HFFc6 (cell line): ENCODE results near the gene CLDN9. TPM values are rescaled to one million over a fixed set of nuclear protein-coding genes. Genes with fewer than 3 reads are reported as not detected.
A peak's percentile ranks its signal among the peaks of the same experiment; 100 is the strongest.

Experiments
- DNase-seq: peaks from one replicate; pipeline ENCODE4 v3.0.0-alpha.2; 2018
- H3K27ac Mint-ChIP-seq: 2 replicates; pipeline ENCODE4 v1.8.0; 2020; ENCODE audit warnings: mild to moderate bottlenecking, mixed read lengths
- H3K27me3 Mint-ChIP-seq: 2 replicates; pipeline ENCODE4 v1.8.0; 2021; ENCODE audit warnings: mild to moderate bottlenecking, moderate library complexity, mixed read lengths; ENCODE audit not compliant: insufficient read depth
- H3K36me3 Mint-ChIP-seq: 2 replicates; pipeline ENCODE4 v1.8.0; 2021; ENCODE audit warnings: low read depth, mixed read lengths
- H3K4me1 Mint-ChIP-seq: 2 replicates; pipeline ENCODE4 v1.8.0; 2020; ENCODE audit warnings: low read depth, mixed read lengths
- H3K4me3 Mint-ChIP-seq: 2 replicates; pipeline ENCODE4 v1.8.0; 2020; ENCODE audit warnings: mild to moderate bottlenecking, moderate library complexity, mixed read lengths
- H3K9me3 Mint-ChIP-seq: 2 replicates; pipeline ENCODE4 v1.8.0; 2020; ENCODE audit warnings: mild to moderate bottlenecking, mixed read lengths
- total RNA-seq, 6 experiments: library from RNA; stranded (reverse); fragmentation: NEBNext Ultra II Directional; extraction: Animal tissue kit (Norgen Biotek cat#: 25700); gene quantifications; 2 replicates in 1 of 6; 3 replicates in 5 of 6; pipeline ENCODE4 v1.2.3, GENCODE V29; 2021
- TF ChIP-seq, protein P1 (sequence below): fragments of 200-600 bp; sonication (generic); IDR thresholded peaks from 2 replicates; pipeline ENCODE4 v1.5.0; 2021; ENCODE audit warnings: antibody characterized with exemption, mild to moderate bottlenecking

CLDN9 gene
- total RNA-seq, 6 experiments from 2014 or later = not detected

DNA sequence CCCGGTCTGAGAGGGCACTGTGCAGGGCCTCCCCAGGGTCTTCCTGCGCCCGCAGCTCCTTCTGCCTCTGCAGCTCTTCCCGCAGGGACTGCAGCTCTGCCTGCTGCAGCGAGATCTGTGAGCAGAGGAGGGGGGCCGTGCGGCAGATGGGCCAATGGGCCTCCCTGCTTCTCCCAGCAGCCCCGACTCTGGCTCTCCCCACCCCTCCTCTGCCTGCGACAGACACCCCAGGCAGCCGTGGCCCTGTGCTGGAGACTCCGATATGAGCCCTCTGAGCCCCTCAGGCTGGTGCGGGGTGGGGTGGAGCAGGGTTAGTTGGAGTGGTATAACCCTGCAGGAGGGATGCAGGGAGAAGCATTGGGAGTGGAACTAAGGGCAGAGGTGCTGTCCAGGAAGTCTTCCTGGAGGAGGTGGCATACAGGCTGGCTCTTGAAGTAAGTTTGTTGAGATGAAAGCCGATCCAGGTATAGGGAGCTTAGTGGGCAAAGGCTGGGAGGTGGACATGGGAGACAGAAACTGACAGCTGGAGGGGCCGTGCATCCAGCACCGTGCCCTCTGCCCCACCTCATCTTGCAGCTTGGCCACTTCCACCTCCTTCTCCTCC, 16.1 kb downstream of the CLDN9 start:
- TF ChIP-seq, protein P1, sequence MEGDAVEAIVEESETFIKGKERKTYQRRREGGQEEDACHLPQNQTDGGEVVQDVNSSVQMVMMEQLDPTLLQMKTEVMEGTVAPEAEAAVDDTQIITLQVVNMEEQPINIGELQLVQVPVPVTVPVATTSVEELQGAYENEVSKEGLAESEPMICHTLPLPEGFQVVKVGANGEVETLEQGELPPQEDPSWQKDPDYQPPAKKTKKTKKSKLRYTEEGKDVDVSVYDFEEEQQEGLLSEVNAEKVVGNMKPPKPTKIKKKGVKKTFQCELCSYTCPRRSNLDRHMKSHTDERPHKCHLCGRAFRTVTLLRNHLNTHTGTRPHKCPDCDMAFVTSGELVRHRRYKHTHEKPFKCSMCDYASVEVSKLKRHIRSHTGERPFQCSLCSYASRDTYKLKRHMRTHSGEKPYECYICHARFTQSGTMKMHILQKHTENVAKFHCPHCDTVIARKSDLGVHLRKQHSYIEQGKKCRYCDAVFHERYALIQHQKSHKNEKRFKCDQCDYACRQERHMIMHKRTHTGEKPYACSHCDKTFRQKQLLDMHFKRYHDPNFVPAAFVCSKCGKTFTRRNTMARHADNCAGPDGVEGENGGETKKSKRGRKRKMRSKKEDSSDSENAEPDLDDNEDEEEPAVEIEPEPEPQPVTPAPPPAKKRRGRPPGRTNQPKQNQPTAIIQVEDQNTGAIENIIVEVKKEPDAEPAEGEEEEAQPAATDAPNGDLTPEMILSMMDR = no peak
- Mint-ChIP-seq H3K9me3 (peaks cover 6% of the 10 kb centered on the region), H3K4me1 (peaks cover 12% of the 10 kb centered on the region), H3K4me3 (peak overlapping the region; percentile 15; the same call in 1 of the 2 replicates), H3K27ac (no peak overlapping the region), H3K36me3 (peaks cover 18% of the 10 kb centered on the region), H3K27me3 (peaks cover 52% of the 10 kb centered on the region)
- no peak for DNase-seq

DNA sequence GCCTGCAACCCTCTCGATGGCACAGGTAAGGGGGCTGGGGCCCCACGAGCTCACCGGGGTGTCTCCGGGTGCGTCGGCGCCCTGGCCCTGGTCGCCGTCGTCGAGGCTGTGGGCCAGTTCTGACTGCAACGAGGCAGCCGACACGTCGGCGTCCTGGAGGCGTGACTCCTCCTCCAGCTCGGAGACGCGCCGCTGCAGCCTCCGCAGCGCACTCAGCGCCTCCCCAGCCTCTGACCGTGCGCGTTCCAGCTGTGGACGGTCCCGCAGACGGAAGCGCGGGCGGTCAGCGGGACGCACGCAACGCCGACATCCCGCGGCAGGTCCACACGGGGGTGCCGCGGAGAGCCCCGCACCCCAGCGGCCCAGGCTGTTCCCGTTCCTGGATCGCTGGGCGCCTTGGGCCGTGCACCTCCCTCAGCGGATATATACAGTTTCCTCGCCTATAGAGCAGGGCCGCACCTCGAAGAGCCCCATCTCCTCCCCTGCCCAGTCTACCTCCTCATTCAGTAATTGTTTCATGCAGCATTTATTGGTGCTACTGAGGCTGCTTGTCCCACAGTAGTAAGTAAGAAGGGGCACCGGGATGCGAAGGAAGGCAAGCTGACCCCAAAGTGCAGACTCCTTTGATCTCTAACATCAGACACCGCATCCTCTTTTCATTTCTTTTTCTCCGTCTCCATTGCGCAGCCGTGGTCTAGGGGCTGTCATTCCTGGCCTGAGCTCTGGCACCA, 16.9 kb downstream of the CLDN9 start:
- TF ChIP-seq, protein P1 = no peak
- Mint-ChIP-seq H3K36me3 (peaks cover 14% of the 10 kb centered on the region; the same call in 1 of the 2 replicates), H3K9me3 (no peaks in the 10 kb centered on the region; the same call in 1 of the 2 replicates), H3K4me1 (peaks cover 6% of the 10 kb centered on the region; the same call in 1 of the 2 replicates), H3K4me3 (peak overlapping the region; percentile 27; the same call in 1 of the 2 replicates), H3K27ac (no peak overlapping the region), H3K27me3 (peaks cover 54% of the 10 kb centered on the region)
- DNase-seq = no peak

DNA sequence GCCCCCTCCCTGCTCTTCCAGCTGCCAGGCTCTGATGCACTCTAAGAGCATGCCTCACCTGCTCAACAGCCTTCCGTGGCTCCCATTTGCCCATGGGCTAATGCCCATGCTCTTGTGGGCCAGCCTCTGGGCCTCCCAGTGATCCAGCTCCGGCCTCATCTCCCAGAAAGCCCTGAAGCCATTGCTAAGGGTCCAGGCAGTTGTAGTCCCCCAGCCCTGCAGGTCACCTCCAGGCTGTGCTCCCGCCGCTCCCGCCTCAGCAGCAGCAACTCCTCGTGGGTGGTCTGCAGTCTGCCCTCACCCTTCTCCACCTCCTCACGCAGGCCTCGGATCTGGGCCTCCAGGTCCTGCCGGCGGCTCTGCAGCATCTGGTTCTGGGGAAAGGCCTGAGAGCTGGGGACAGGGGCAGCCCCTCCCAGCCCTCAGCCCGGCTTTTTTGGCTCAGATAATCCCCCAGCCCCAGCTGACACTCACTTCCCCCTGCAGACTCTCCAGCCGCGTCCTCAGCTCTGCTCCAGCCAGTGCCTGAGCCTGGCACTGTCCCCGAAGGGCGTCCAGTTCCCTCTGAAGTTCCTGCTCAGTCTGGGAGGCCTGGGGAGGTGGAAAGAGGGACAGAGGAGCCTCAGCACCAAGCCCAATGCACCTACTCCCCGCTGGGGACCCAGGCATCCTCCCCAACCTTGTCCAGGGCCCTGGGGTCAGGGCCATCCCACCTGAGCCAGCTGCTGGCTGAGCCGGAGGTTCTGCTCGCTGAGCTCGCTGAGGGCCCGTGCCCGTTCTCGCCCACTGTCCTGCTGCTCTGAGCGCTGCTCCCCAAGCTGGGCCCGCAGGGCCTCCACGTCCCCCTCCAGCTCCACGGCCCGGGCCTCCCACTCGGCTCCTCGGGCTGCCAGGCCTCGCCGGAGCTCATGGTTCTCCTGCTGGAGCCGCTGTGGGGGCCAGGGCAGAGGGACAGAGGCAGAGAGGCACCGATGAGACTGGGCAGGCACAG, 17.8 kb downstream of the CLDN9 start:
- peaks cover 6% of the 10 kb centered on the region; the same call in 1 of the 2 replicates for H3K4me1 Mint-ChIP-seq

DNA sequence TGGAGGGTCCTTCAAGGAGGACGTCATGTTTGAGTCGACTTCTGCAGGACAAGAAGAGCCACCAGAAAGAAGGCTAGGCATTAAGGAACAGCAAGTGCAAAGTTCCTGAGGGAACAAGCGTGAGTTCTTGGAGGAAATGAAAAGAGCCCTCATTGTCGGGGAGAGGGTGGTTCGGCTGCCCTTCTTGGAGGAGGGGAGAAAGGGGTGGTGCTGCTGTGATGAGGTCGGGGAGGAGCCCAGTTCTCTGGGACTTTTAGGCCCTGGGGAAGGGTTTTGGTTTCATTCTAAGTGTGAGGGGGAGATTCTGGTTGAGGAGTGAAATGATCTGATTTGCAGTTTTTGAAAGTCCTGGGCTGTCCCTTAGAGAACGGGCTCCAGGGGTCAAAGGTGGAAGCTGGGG, 19.9 kb downstream of the CLDN9 start:
- Mint-ChIP-seq H3K9me3 (no peaks in the 10 kb centered on the region; the same call in 1 of the 2 replicates), H3K4me1 (peaks cover 6% of the 10 kb centered on the region; the same call in 1 of the 2 replicates), H3K27ac (no peak overlapping the region), H3K27me3 (peaks cover 51% of the 10 kb centered on the region), H3K36me3 (0 out of 2 replicates have a peak, but pooled peaks cover 5% of the 10 kb centered on the region), H3K4me3 (no peak overlapping the region)
- DNase-seq = no peak
- TF ChIP-seq, protein P1 = no peak

More for the DNA sequence above, 17.8 kb downstream of the CLDN9 start:
- Mint-ChIP-seq H3K27me3 (peaks cover 54% of the 10 kb centered on the region), H3K4me3 (peak overlapping the region; percentile 27; the same call in 1 of the 2 replicates), H3K27ac (no peak overlapping the region), H3K9me3 (no peaks in the 10 kb centered on the region; the same call in 1 of the 2 replicates), H3K36me3 (peaks cover 12% of the 10 kb centered on the region; the same call in 1 of the 2 replicates)
- TF ChIP-seq, protein P1 = no peak
- no peak for DNase-seq

DNA sequence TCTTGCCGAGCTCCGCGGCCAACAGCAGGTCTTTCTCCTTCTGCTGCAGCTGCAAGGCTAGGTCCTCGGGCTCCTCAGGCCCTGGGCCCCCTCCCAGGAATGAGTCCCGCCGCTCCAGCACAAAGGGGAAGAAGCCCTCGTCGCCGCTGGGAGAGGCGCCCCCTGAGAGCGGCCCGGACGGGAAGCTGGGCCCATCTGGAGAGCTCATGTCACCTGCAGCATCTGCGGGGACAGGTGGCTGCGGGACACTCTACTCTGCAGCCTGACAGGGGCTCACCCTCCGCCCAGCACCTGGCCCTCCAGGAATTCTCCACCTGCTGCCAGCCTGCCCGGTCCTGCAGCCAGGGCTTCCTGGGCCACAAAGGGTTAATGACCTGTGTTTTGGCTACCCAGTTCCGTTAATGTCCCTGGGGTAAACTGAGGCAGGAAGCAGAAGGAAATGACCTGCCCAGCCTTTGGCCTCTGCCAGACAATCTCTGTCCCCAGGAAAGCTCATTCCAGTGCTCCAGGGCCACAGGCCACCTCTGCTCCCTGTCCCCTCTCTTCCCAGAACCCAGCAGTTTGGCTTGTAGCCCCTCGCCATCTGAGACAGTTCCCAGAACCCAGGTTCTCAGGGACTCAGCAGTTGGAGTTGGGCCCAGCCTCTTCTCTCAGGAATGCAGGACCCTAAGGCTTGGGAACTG, 22.7 kb downstream of the CLDN9 start:
- no peaks in the 10 kb centered on the region for H3K9me3 Mint-ChIP-seq
- no peaks in the 10 kb centered on the region for H3K36me3 Mint-ChIP-seq
- no peaks in the 10 kb centered on the region for H3K4me1 Mint-ChIP-seq
- TF ChIP-seq, protein P1 = no peak
- no peak overlapping the region for H3K27ac Mint-ChIP-seq
- no peak for DNase-seq
- H3K27me3 Mint-ChIP-seq = peaks cover 57% of the 10 kb centered on the region
- H3K4me3 Mint-ChIP-seq = no peak overlapping the region
